Mesenchymal stem cell (in vitro differentiated cells and primary cell): Measurements from ENCODE around the gene UFC1.
A peak's percentile ranks its signal among the peaks of the same experiment; 100 is the strongest.

Experiments used
- DNase-seq: peaks from one replicate; pipeline ENCODE4 v3.0.0-alpha.2; 2013
- H2AFZ ChIP-seq: one replicate; pipeline ENCODE4 v1.6.1; 2013; ENCODE audit warnings: low read depth, mild to moderate bottlenecking, control low read depth, inconsistent platforms, low read length, moderate library complexity
- H2AK5ac ChIP-seq: 2 replicates; pipeline ENCODE4 v1.6.1; 2013; ENCODE audit warnings: low read length, moderate library complexity, mild to moderate bottlenecking, inconsistent platforms; ENCODE audit not compliant: severe bottlenecking
- H2BK120ac ChIP-seq: one replicate; pipeline ENCODE4 v1.6.1; 2013; ENCODE audit warnings: low read depth, mild to moderate bottlenecking, inconsistent platforms, low read length, moderate library complexity
- H2BK12ac ChIP-seq, 2 experiments: one replicate each; pipeline ENCODE4 v1.6.1; 2013; ENCODE audit warnings: inconsistent platforms in 2 of 2, low read length in 2 of 2, mild to moderate bottlenecking in 2 of 2, moderate library complexity in 2 of 2, control low read depth in 1 of 2
- H2BK15ac ChIP-seq: one replicate; pipeline ENCODE4 v1.6.1; 2013; ENCODE audit warnings: mild to moderate bottlenecking, low read depth, inconsistent platforms; ENCODE audit not compliant: poor library complexity, severe bottlenecking
- H2BK5ac ChIP-seq: 2 replicates; pipeline ENCODE4 v1.6.1; 2013; ENCODE audit warnings: low read depth, mild to moderate bottlenecking, low read length, control low read depth, inconsistent platforms; ENCODE audit not compliant: poor library complexity, severe bottlenecking
- H3K14ac ChIP-seq, 2 experiments: one replicate each; pipeline ENCODE4 v1.6.1; 2013; ENCODE audit warnings: inconsistent platforms in 2 of 2, low read length in 2 of 2, control low read depth in 1 of 2, mild to moderate bottlenecking in 1 of 2, moderate library complexity in 1 of 2
- H3K18ac ChIP-seq, 2 experiments: one replicate each; pipeline ENCODE4 v1.6.1; 2013; ENCODE audit warnings: inconsistent platforms in 2 of 2, low read length in 2 of 2, control low read depth in 1 of 2, low read depth in 1 of 2, mild to moderate bottlenecking in 1 of 2
- H3K23ac ChIP-seq, 2 experiments: one replicate each; pipeline ENCODE4 v1.6.1; 2013; ENCODE audit warnings: inconsistent platforms in 2 of 2, low read length in 2 of 2, mild to moderate bottlenecking in 2 of 2, moderate library complexity in 2 of 2, control low read depth in 1 of 2
- H3K27ac ChIP-seq: 2 replicates; pipeline ENCODE4 v1.5.1; 2013; ENCODE audit warnings: mild to moderate bottlenecking, moderate library complexity, low read length, control low read depth, inconsistent platforms; ENCODE audit not compliant: poor library complexity, severe bottlenecking
- H3K27me3 ChIP-seq, 2 experiments: 2 replicates each; pipeline versions ENCODE4 v1.6.1 to v1.7.0; 2013; ENCODE audit warnings: low read length in 2 of 2, mild to moderate bottlenecking in 2 of 2, moderate library complexity in 2 of 2, control low read depth in 1 of 2, inconsistent platforms in 1 of 2; ENCODE audit not compliant: control insufficient read depth in 1 of 2, insufficient read depth in 1 of 2
- H3K36me3 ChIP-seq, 2 experiments: 2 replicates each; pipeline versions ENCODE4 v1.6.1 to v1.7.0; 2013; ENCODE audit warnings: low read length in 2 of 2, control low read depth in 1 of 2, inconsistent platforms in 1 of 2, low read depth in 1 of 2, mild to moderate bottlenecking in 1 of 2; ENCODE audit not compliant: insufficient read depth in 2 of 2, control insufficient read depth in 1 of 2
- H3K4ac ChIP-seq, 2 experiments: one replicate each; pipeline ENCODE4 v1.6.1; 2013; ENCODE audit warnings: inconsistent platforms in 2 of 2, low read length in 2 of 2, mild to moderate bottlenecking in 2 of 2, moderate library complexity in 2 of 2, control low read depth in 1 of 2, low read depth in 1 of 2
- H3K4me1 ChIP-seq: 2 replicates; pipeline ENCODE4 v1.6.1; 2013; ENCODE audit warnings: low read depth, low read length, control low read depth; ENCODE audit not compliant: control insufficient read depth, insufficient read depth
- H3K4me2 ChIP-seq: 2 replicates; pipeline ENCODE4 v1.6.1; 2013; ENCODE audit warnings: low read length, mild to moderate bottlenecking, inconsistent platforms; ENCODE audit not compliant: poor library complexity, severe bottlenecking
- H3K4me3 ChIP-seq, 2 experiments: 2 replicates each; pipeline versions ENCODE4 v1.5.1 to v1.7.0; 2013; ENCODE audit warnings: low read length in 2 of 2, mild to moderate bottlenecking in 2 of 2, control low read depth in 1 of 2, low read depth in 1 of 2; ENCODE audit not compliant: insufficient read depth in 1 of 2
- H3K79me1 ChIP-seq: replicated peaks from 2 replicates; pipeline ENCODE4 v1.6.1; 2013; ENCODE audit warnings: mild to moderate bottlenecking, control low read depth, low read length, inconsistent platforms; ENCODE audit not compliant: poor library complexity, severe bottlenecking
- H3K9ac ChIP-seq: 2 replicates; pipeline ENCODE4 v1.7.0; 2013; ENCODE audit warnings: mild to moderate bottlenecking, low read length, moderate library complexity
- H3K9me3 ChIP-seq: 2 replicates; pipeline ENCODE4 v1.7.0; 2013; ENCODE audit warnings: mild to moderate bottlenecking, low read length; ENCODE audit not compliant: control insufficient read depth
- H4K8ac ChIP-seq: one replicate; pipeline ENCODE4 v1.6.1; 2013; ENCODE audit warnings: inconsistent platforms, mild to moderate bottlenecking, low read length, moderate library complexity
- H4K91ac ChIP-seq: one replicate; pipeline ENCODE4 v1.6.1; 2013; ENCODE audit warnings: mild to moderate bottlenecking, low read length, inconsistent platforms
- WGBS: methylation state at CpG from one replicate; pipeline ENCODE4 v1.1.7; 2013; ENCODE audit warnings: mixed read lengths; 5-methylcytosine and 5-hydroxymethylcytosine counted together

The UFC1 gene

DNA sequence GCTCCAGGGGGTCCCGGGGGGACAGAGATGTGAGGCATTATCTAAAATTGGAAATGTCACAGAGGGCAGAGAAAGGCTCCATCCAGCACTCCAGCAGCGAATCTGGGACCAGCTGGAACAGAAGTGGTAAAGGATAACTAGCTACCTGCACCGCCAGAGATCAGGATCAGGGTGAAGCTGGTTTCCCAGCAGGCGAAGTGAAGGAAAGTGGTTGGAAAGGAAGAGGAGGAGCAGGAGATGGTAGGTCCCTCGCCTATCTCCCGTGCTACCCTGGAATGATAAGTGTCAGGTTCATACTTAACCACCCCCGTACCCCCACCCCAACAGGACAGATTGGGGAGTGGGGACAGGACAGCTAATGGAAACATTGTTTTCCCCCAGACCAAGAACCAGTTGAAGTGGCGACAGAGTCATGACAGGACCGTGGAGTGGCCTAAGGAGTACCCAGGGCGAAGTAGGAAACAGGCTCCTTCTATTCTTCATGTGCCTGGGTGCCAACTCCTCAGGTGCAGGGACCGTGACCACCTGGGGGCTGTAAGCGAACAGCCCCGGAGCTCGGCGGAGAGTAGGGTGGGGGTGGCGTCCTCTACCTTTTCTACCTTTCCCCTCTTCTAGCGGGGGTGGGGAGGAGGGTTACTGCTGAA is 22.8 kb downstream of the UFC1 start:
- Histone ChIP-seq H4K91ac (peak overlapping the region; percentile 0), H3K4ac (peak overlapping the region; percentile 45 to 61), H2AFZ (peak overlapping the region; percentile 16), H3K9me3 (no peaks in the 10 kb centered on the region), H3K4me3 (peak overlapping the region; percentile 80 to 97), H3K36me3 (peaks cover 34 to 36% of the 10 kb centered on the region in 2 experiments), H3K79me1 (peaks cover 28% of the 10 kb centered on the region), H3K14ac (peak overlapping the region in 1 of 2 experiments; percentile 82), H3K9ac (peak overlapping the region; percentile 96), H3K4me2 (peak overlapping the region; percentile 95), H3K27me3 (no peaks in the 10 kb centered on the region), H2BK120ac (no peak overlapping the region), H3K18ac (peak overlapping the region; percentile 78 to 93), H2AK5ac (no peak overlapping the region), H3K23ac (peak overlapping the region in 1 of 2 experiments; percentile 84), H2BK15ac (no peak overlapping the region), H2BK12ac (peak overlapping the region in 1 of 2 experiments; percentile 48), H3K4me1 (peaks cover 19% of the 10 kb centered on the region), H3K27ac (no peak overlapping the region), H2BK5ac (no peak overlapping the region), H4K8ac (peak overlapping the region; percentile 10)
- WGBS: 35% methylated on average over 10 of the region's 17 CpGs
- no peak for DNase-seq

- no peak within 1 kb of the TSS for H2AK5ac ChIP-seq
- H3K79me1 ChIP-seq: peaks cover 22% of the 10 kb centered on the region
- H3K4me3 ChIP-seq: peak within 1 kb of the TSS; percentile 80 to 97
- peak within 1 kb of the TSS in 1 of 2 experiments; percentile 84 for H3K23ac ChIP-seq
- H4K91ac ChIP-seq: peak within 1 kb of the TSS; percentile 71
- H3K9me3 ChIP-seq: no peaks in the 10 kb centered on the region
- no peaks in the 10 kb centered on the region for H3K27me3 ChIP-seq
- peak; percentile 81 for DNase-seq
- H2AFZ ChIP-seq: peak within 1 kb of the TSS; percentile 88
- H2BK12ac ChIP-seq: peak within 1 kb of the TSS; percentile 48 to 52
- H2BK120ac ChIP-seq: peak within 1 kb of the TSS; percentile 21
- peaks cover 27 to 29% of the 10 kb centered on the region in 2 experiments for H3K36me3 ChIP-seq
- H3K9ac ChIP-seq: peak within 1 kb of the TSS; percentile 96
- peak within 1 kb of the TSS; percentile 61 to 71 for H3K4ac ChIP-seq
- H3K4me2 ChIP-seq: peak within 1 kb of the TSS; percentile 95
- peak within 1 kb of the TSS; percentile 78 to 93 for H3K18ac ChIP-seq
- H2BK5ac ChIP-seq: no peak within 1 kb of the TSS
- H3K4me1 ChIP-seq: peaks cover 19% of the 10 kb centered on the region
- WGBS: 2% methylated on average over 50 of the region's 50 CpGs
- peak within 1 kb of the TSS; percentile 83 for H4K8ac ChIP-seq
- peak within 1 kb of the TSS; percentile 95 for H2BK15ac ChIP-seq
- no peak within 1 kb of the TSS for H3K27ac ChIP-seq
- peak within 1 kb of the TSS in 1 of 2 experiments; percentile 82 for H3K14ac ChIP-seq
Observed at GRCh38 chr1:161177112-161177935, 23.5 kb downstream of the UFC1 start, which contains the start of gene B4GALT3. Gene B4GALT3, minus strand, starts transcription at chr1:161177507. Its CDS starts 1,447 bp downstream, at chr1:161176060.

DNA sequence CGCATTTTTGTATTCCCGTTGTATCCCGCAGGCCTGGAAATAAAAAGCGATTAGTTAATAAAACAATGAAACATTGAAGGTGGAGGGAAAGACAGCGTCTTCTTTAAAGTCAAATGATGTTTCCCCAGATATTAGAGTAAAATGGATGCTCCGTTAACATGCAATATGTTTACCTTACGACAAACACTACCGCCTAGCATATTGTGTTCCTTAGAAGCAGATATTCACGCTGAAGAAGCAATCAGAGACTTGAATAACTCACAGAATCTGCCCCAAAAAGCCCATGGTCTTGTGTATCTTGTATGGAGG is 24.1 kb downstream of the UFC1 start:
- Histone ChIP-seq H3K23ac (no peak overlapping the region), H3K36me3 (peaks cover 23 to 26% of the 10 kb centered on the region in 2 experiments), H3K4me3 (peak overlapping the region in 1 of 2 experiments; percentile 97), H3K4me2 (peak overlapping the region; percentile 79), H3K4me1 (peaks cover 19% of the 10 kb centered on the region), H3K4ac (no peak overlapping the region), H2BK15ac (no peak overlapping the region), H3K9ac (peak overlapping the region; percentile 96), H2BK120ac (no peak overlapping the region), H3K79me1 (peaks cover 20% of the 10 kb centered on the region), H2BK5ac (no peak overlapping the region), H2AK5ac (no peak overlapping the region), H4K91ac (no peak overlapping the region), H4K8ac (peak overlapping the region; percentile 83), H3K27me3 (no peaks in the 10 kb centered on the region), H3K27ac (no peak overlapping the region), H2AFZ (peak overlapping the region; percentile 88), H3K9me3 (no peaks in the 10 kb centered on the region), H2BK12ac (no peak overlapping the region), H3K14ac (no peak overlapping the region), H3K18ac (no peak overlapping the region)
- DNase-seq: no peak
- WGBS: 33% methylated on average over 8 of the region's 9 CpGs

DNA sequence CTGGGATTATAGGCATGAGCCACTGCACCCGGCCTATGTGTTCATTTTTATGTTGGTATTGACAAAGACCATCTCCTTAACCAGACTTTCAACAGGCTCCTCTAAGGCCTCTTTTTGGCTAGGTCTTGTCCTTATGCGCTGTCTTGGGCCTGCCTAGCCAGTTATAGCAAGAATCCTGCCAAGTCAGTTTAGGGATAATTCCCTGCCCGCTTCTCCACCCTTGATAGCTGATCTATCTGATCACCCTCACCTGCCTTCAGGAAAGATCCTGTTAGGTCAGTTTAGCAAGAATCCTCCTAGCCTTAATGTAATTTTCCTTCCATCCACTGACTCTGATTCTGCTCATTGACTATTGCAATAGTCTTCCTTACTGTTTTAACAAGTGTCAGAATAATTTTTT is 25.9 kb downstream of the UFC1 start:
- Histone ChIP-seq H3K79me1 (peaks cover 15% of the 10 kb centered on the region), H3K18ac (no peak overlapping the region), H3K14ac (no peak overlapping the region), H2BK5ac (no peak overlapping the region), H2BK12ac (no peak overlapping the region), H3K36me3 (peaks cover 12 to 13% of the 10 kb centered on the region in 2 experiments), H2AK5ac (no peak overlapping the region), H4K8ac (no peak overlapping the region), H3K23ac (no peak overlapping the region), H3K9ac (no peak overlapping the region), H3K4ac (no peak overlapping the region), H3K4me2 (no peak overlapping the region), H3K9me3 (no peaks in the 10 kb centered on the region), H3K27ac (no peak overlapping the region), H4K91ac (no peak overlapping the region), H3K4me3 (no peak overlapping the region), H3K4me1 (peaks cover 16% of the 10 kb centered on the region), H2BK15ac (no peak overlapping the region), H3K27me3 (no peaks in the 10 kb centered on the region), H2AFZ (no peak overlapping the region), H2BK120ac (no peak overlapping the region)
- WGBS: 95% methylated on average over 3 of the region's 3 CpGs
- no peak for DNase-seq
